ENCODE results near the gene MON1B.

MON1B gene

DNA sequence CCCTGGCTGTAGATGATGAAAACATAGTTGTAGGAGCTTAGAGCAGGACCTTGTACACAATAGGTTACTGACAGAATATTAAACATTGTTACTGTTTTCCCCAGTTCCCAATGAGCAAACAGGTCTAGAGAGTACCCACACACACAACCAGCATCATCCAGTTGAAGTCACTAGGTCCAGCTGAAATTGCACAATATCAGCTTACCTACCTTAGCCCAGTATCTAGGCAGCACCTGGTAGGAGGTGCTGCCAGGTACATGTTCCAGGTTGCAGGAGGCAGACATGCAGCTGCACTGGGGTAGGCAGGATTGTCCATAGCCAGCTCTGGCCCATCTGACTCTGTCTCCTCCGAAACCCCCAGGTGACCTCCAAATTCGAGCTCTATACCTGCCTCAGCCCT is 6.8 kb downstream of the MON1B start:
- Histone ChIP-seq H3K18ac (ENCODE audit: low read length) (no peak overlapping the region), H2BK12ac (ENCODE audit: low read length) (no peak overlapping the region), H2AFZ (ENCODE audit: insufficient read depth, low read length, poor library complexity) (no peak overlapping the region), H3K4me3 (ENCODE audit: low read depth, low read length) (no peak overlapping the region), H2BK5ac (ENCODE audit: low read depth, low read length, poor library complexity) (no peak overlapping the region), H3K9ac (ENCODE audit: low read length) (no peak overlapping the region), H4K91ac (ENCODE audit: low read depth, low read length) (no peak overlapping the region), H3K79me1 (ENCODE audit: low read length) (no peaks in the 10 kb centered on the region), H3K4ac (ENCODE audit: low read depth, low read length) (no peak overlapping the region), H3K4me1 (ENCODE audit: control insufficient read depth in 1 of 2, insufficient read depth in 2 of 2, low read length in 2 of 2) (no peaks in the 10 kb centered on the region), H3K23ac (ENCODE audit: low read length) (no peak overlapping the region), H3K36me3 (ENCODE audit: control insufficient read depth in 1 of 2, insufficient read depth in 2 of 2, low read length in 2 of 2) (peaks cover 48 to 56% of the 10 kb centered on the region in 2 experiments), H3K79me2 (ENCODE audit: control insufficient read depth, insufficient read depth, low read length, poor library complexity) (no peaks in the 10 kb centered on the region), H3K27me3 (ENCODE audit: insufficient read depth, low read length) (no peaks in the 10 kb centered on the region), H2AK5ac (ENCODE audit: low read length) (no peak overlapping the region), H3K27ac (ENCODE audit: low read depth, low read length) (no peak overlapping the region), H3K4me2 (ENCODE audit: low read length) (no peak overlapping the region), H4K12ac (ENCODE audit: low read depth, low read length) (no peak overlapping the region), H4K8ac (ENCODE audit: low read depth, low read length) (no peak overlapping the region), H3K14ac (ENCODE audit: low read length) (no peak overlapping the region), H3K9me3 (ENCODE audit: insufficient read depth, low read depth, low read length) (peaks cover 3% of the 10 kb centered on the region), H2BK120ac (ENCODE audit: insufficient read depth, low read length, poor library complexity) (no peak overlapping the region)
- no peak for DNase-seq
- WGBS (ENCODE audit: extremely low coverage, insufficient coverage, insufficient read length) = no CpG with 5 or more reads among the region's 2 CpGs

DNA sequence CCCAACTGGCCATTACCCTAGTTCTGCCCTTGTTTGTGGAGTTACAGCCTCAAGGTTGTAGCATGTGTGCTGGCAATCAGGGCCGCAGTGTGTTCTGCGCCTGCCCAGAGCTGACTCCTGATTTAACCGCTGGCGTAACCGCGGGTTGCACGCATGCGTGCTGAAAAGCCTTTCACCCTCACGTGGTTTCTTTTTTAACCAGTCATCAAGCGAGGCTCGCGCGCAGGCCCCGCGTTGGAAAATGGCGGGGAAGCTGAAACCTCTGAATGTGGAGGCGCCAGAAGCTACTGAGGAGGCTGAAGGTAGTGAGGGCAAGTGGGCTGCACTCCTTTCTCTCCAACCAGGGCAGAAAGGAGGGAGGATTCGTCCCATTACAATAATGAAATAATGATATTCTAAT is 8.2 kb downstream of the MON1B start, which contains the start of gene SYCE1L:
Gene SYCE1L (plus strand): TSS at position 198 of the 400 bp plus-strand sequence. CDS start 44 bp downstream, at position 242.
- H3K4ac ChIP-seq (ENCODE audit: low read depth, low read length) = no peak within 1 kb of the TSS
- H3K79me1 ChIP-seq (ENCODE audit: low read length) = no peaks in the 10 kb centered on the region
- H3K27ac ChIP-seq (ENCODE audit: low read depth, low read length) = no peak within 1 kb of the TSS
- no peak within 1 kb of the TSS for H2BK5ac ChIP-seq (ENCODE audit: low read depth, low read length, poor library complexity)
- H4K91ac ChIP-seq (ENCODE audit: low read depth, low read length) = no peak within 1 kb of the TSS
- H3K4me3 ChIP-seq (ENCODE audit: low read depth, low read length) = no peak within 1 kb of the TSS
- no peak within 1 kb of the TSS for H3K23ac ChIP-seq (ENCODE audit: low read length)
- no peak within 1 kb of the TSS for H2BK120ac ChIP-seq (ENCODE audit: insufficient read depth, low read length, poor library complexity)
- no peak for DNase-seq
- H3K14ac ChIP-seq (ENCODE audit: low read length) = no peak within 1 kb of the TSS
- no peaks in the 10 kb centered on the region for H3K27me3 ChIP-seq (ENCODE audit: insufficient read depth, low read length)
- no peak within 1 kb of the TSS for H3K18ac ChIP-seq (ENCODE audit: low read length)
- no peak within 1 kb of the TSS for H4K12ac ChIP-seq (ENCODE audit: low read depth, low read length)
- H3K4me1 ChIP-seq (ENCODE audit: control insufficient read depth in 1 of 2, insufficient read depth in 2 of 2, low read length in 2 of 2) = no peaks in the 10 kb centered on the region
- H3K79me2 ChIP-seq (ENCODE audit: control insufficient read depth, insufficient read depth, low read length, poor library complexity) = no peaks in the 10 kb centered on the region
- H2AFZ ChIP-seq (ENCODE audit: insufficient read depth, low read length, poor library complexity) = no peak within 1 kb of the TSS
- no peak within 1 kb of the TSS for H2BK12ac ChIP-seq (ENCODE audit: low read length)
- no peak within 1 kb of the TSS for H3K9ac ChIP-seq (ENCODE audit: low read length)
- H3K36me3 ChIP-seq (ENCODE audit: control insufficient read depth in 1 of 2, insufficient read depth in 2 of 2, low read length in 2 of 2) = peaks cover 37 to 44% of the 10 kb centered on the region in 2 experiments
- no CpG with 5 or more reads among the region's 18 CpGs for WGBS (ENCODE audit: extremely low coverage, insufficient coverage, insufficient read length)
- H4K8ac ChIP-seq (ENCODE audit: low read depth, low read length) = no peak within 1 kb of the TSS
- H3K9me3 ChIP-seq (ENCODE audit: insufficient read depth, low read depth, low read length) = peaks cover 3% of the 10 kb centered on the region
- H3K4me2 ChIP-seq (ENCODE audit: low read length) = no peak within 1 kb of the TSS
- H2AK5ac ChIP-seq (ENCODE audit: low read length) = no peak within 1 kb of the TSS

DNA sequence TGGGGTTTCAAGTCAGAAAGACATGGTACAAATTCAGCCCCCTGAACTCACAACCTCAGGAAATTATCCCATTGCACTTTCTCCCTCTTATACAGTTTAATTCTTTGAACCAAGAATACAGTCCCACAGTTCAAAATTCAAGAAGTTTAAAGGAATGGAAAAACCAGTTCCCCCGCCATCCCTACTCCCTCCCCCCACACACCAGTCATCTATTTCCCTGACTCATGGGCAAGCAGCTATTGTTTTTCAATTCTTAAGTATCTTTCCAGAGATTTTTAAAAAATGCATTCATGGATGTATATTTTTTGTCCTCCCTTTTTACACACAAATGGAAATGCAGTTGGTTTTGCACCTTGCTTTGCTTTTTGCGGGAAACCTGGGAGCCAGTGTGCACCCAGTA is 15.5 kb downstream of the MON1B start:
- H3K79me1 ChIP-seq (ENCODE audit: low read length) = no peaks in the 10 kb centered on the region
- peaks cover 4 to 12% of the 10 kb centered on the region in 2 experiments for H3K4me1 ChIP-seq (ENCODE audit: control insufficient read depth in 1 of 2, insufficient read depth in 2 of 2, low read length in 2 of 2)
- no peak overlapping the region for H3K18ac ChIP-seq (ENCODE audit: low read length)
- H2BK120ac ChIP-seq (ENCODE audit: insufficient read depth, low read length, poor library complexity) = no peak overlapping the region
- no peak overlapping the region for H3K14ac ChIP-seq (ENCODE audit: low read length)
- no peak overlapping the region for H3K23ac ChIP-seq (ENCODE audit: low read length)
- no peak overlapping the region for H3K4me3 ChIP-seq (ENCODE audit: low read depth, low read length)
- no peak overlapping the region for H2AFZ ChIP-seq (ENCODE audit: insufficient read depth, low read length, poor library complexity)
- no peak for DNase-seq
- no peak overlapping the region for H3K9ac ChIP-seq (ENCODE audit: low read length)
- H3K27me3 ChIP-seq (ENCODE audit: insufficient read depth, low read length) = no peaks in the 10 kb centered on the region
- H2AK5ac ChIP-seq (ENCODE audit: low read length) = no peak overlapping the region
- no peak overlapping the region for H3K27ac ChIP-seq (ENCODE audit: low read depth, low read length)
- no peak overlapping the region for H2BK12ac ChIP-seq (ENCODE audit: low read length)
- peaks cover 2% of the 10 kb centered on the region for H3K9me3 ChIP-seq (ENCODE audit: insufficient read depth, low read depth, low read length)
- H3K4me2 ChIP-seq (ENCODE audit: low read length) = no peak overlapping the region
- no peak overlapping the region for H2BK5ac ChIP-seq (ENCODE audit: low read depth, low read length, poor library complexity)
- whole genome bisulfite sequencing (ENCODE audit: extremely low coverage, insufficient coverage, insufficient read length) = no CpG with 5 or more reads among the region's 2 CpGs
- no peaks in the 10 kb centered on the region for H3K36me3 ChIP-seq (ENCODE audit: control insufficient read depth in 1 of 2, insufficient read depth in 2 of 2, low read length in 2 of 2)
- H4K8ac ChIP-seq (ENCODE audit: low read depth, low read length) = no peak overlapping the region
- H4K91ac ChIP-seq (ENCODE audit: low read depth, low read length) = no peak overlapping the region
- no peak overlapping the region for H3K4ac ChIP-seq (ENCODE audit: low read depth, low read length)
- H3K79me2 ChIP-seq (ENCODE audit: control insufficient read depth, insufficient read depth, low read length, poor library complexity) = no peaks in the 10 kb centered on the region
- H4K12ac ChIP-seq (ENCODE audit: low read depth, low read length) = no peak overlapping the region

DNA sequence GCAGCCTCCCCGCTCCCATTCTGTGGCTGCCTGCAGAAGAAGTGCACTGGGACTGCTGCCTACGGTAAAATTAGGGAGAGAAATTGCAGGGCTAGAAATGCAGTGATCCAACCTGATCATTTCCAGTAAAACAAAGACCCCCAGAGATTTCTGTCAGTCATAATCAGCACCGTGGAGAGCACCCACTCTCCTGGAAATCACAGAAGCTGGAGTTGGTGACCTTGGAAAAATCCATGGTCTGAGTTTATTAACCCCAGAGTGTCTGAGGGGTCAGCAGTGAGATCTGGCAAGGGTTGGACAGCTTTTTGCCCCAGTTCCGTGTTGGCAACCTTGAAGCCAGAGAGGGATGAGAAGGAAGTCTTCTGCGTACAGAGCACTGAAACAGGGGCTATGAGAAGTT is 16.0 kb downstream of the MON1B start:
- Histone ChIP-seq H3K27ac (ENCODE audit: low read depth, low read length) (no peak overlapping the region), H3K18ac (ENCODE audit: low read length) (no peak overlapping the region), H2BK5ac (ENCODE audit: low read depth, low read length, poor library complexity) (no peak overlapping the region), H3K27me3 (ENCODE audit: insufficient read depth, low read length) (no peaks in the 10 kb centered on the region), H4K91ac (ENCODE audit: low read depth, low read length) (no peak overlapping the region), H2AK5ac (ENCODE audit: low read length) (no peak overlapping the region), H3K4ac (ENCODE audit: low read depth, low read length) (no peak overlapping the region), H3K4me1 (ENCODE audit: control insufficient read depth in 1 of 2, insufficient read depth in 2 of 2, low read length in 2 of 2) (peaks cover 4 to 12% of the 10 kb centered on the region in 2 experiments), H3K9me3 (ENCODE audit: insufficient read depth, low read depth, low read length) (peaks cover 2% of the 10 kb centered on the region), H3K79me1 (ENCODE audit: low read length) (no peaks in the 10 kb centered on the region), H3K36me3 (ENCODE audit: control insufficient read depth in 1 of 2, insufficient read depth in 2 of 2, low read length in 2 of 2) (no peaks in the 10 kb centered on the region), H2BK120ac (ENCODE audit: insufficient read depth, low read length, poor library complexity) (no peak overlapping the region), H3K79me2 (ENCODE audit: control insufficient read depth, insufficient read depth, low read length, poor library complexity) (no peaks in the 10 kb centered on the region), H3K4me2 (ENCODE audit: low read length) (no peak overlapping the region), H2BK12ac (ENCODE audit: low read length) (no peak overlapping the region), H3K14ac (ENCODE audit: low read length) (no peak overlapping the region), H3K4me3 (ENCODE audit: low read depth, low read length) (no peak overlapping the region), H3K9ac (ENCODE audit: low read length) (no peak overlapping the region), H4K8ac (ENCODE audit: low read depth, low read length) (no peak overlapping the region), H4K12ac (ENCODE audit: low read depth, low read length) (no peak overlapping the region), H2AFZ (ENCODE audit: insufficient read depth, low read length, poor library complexity) (no peak overlapping the region), H3K23ac (ENCODE audit: low read length) (no peak overlapping the region)
- DNase-seq = no peak
- WGBS (ENCODE audit: extremely low coverage, insufficient coverage, insufficient read length) = no CpG with 5 or more reads among the region's 5 CpGs
